ENCODE measurements around the gene LRRTM1.

DNA sequence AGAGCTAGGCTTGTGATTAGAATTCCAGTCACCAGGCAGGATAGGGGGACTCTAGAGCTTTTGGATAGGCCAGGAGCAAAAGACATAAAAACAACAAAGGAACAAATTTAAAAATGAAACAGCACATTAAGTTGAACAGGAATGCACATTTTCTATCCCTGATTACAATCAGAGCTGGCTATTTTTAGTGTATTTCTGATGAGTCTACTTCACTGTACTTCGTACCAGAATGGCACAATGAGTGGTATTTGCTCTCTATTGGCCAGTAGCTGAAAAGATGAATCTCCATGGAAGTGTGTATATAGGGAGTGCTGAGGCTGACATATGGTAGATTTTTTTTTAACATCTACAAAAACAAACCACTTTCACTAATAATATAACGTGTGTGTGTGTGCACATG, 34.2 kb upstream of the LRRTM1 start:
- no peak for TF ChIP-seq EZH2 (IDR thresholded peaks at IDR 0.05; ENCODE audit: borderline replicate concordance, low read length)
- TF ChIP-seq, protein P1, sequence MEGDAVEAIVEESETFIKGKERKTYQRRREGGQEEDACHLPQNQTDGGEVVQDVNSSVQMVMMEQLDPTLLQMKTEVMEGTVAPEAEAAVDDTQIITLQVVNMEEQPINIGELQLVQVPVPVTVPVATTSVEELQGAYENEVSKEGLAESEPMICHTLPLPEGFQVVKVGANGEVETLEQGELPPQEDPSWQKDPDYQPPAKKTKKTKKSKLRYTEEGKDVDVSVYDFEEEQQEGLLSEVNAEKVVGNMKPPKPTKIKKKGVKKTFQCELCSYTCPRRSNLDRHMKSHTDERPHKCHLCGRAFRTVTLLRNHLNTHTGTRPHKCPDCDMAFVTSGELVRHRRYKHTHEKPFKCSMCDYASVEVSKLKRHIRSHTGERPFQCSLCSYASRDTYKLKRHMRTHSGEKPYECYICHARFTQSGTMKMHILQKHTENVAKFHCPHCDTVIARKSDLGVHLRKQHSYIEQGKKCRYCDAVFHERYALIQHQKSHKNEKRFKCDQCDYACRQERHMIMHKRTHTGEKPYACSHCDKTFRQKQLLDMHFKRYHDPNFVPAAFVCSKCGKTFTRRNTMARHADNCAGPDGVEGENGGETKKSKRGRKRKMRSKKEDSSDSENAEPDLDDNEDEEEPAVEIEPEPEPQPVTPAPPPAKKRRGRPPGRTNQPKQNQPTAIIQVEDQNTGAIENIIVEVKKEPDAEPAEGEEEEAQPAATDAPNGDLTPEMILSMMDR (conservative IDR thresholded peaks at IDR 0.05 in 1 of 2, IDR thresholded peaks at IDR 0.05 in 1 of 2; ENCODE audit: extremely low read depth in 1 of 2, insufficient read depth in 1 of 2, low read depth in 1 of 2, low read length in 2 of 2) = no peak
